Fibroblast of the conjunctiva (primary cell): ENCODE data around the gene STAG2.
"Not testable (repeated sequence)": the region's sequence is repeated elsewhere in the genome, so short reads cannot be mapped to it uniquely, and the experiment has no call there.

Experiments
- DNase-seq: peaks from one replicate; pipeline ENCODE4 v3.0.0-alpha.2; 2010; ENCODE audit warnings: low read depth

The STAG2 gene

DNA sequence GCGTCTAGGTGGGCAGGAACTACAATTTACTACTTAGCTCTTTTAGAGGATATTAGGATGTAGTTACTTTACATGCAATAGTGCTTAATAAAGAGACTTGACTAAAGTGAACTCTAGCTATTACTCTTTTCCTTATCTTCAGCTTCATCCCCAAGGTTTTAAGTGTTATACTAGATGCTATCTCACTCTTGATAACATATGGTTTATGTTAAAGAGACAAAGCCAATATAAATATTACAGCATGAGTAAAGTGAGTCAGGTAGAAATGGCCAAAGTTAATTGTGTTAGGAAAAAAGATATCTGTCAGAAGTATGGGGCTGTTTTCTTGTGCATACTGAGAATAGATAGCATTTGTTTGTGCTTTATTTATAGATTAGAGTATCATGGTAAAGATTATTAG lies 80.5 kb downstream of the STAG2 start:
- DNase-seq = no peak

DNA sequence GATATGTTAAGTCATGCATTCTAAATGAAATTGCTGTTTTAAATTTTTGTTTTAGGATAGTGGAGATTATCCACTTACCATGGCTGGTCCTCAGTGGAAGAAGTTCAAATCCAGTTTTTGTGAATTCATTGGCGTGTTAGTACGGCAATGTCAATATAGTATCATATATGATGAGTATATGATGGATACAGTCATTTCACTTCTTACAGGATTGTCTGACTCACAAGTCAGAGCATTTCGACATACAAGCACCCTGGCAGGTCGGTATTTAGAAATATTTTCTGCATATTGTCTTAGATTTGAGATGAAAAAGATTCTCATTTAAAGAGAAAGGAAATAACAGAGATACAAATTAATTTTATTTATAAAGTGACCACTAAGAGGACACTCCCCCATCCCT lies 83.6 kb downstream of the STAG2 start:
- DNase-seq = no peak

- DNase-seq = not testable (repeated sequence)
These were observed 122.9 kb downstream of the STAG2 start for GRCh38 chrX:124084417-124084816.

DNA sequence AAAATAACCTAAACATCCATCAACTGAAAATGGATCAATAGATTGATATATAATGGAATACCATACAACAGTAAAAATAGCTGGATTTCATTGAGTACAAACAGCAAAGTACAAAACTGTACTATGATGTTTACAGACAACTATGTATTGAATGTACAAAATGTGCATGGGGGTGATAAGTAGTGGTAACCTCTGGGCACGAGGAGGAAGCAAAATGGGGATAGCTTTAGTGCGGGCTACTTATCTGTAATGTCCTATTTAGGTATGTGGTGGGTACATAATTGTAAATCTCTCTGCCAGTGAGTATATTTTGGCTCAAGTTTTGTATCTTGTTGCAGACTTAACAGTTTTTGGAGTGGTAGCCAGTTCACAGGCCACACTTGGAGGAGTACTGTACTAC lies 123.6 kb downstream of the STAG2 start:
- DNase-seq = no peak

GRCh38 chrX:124086411-124086810 lies 124.9 kb downstream of the STAG2 start:
- no peak for DNase-seq

DNA sequence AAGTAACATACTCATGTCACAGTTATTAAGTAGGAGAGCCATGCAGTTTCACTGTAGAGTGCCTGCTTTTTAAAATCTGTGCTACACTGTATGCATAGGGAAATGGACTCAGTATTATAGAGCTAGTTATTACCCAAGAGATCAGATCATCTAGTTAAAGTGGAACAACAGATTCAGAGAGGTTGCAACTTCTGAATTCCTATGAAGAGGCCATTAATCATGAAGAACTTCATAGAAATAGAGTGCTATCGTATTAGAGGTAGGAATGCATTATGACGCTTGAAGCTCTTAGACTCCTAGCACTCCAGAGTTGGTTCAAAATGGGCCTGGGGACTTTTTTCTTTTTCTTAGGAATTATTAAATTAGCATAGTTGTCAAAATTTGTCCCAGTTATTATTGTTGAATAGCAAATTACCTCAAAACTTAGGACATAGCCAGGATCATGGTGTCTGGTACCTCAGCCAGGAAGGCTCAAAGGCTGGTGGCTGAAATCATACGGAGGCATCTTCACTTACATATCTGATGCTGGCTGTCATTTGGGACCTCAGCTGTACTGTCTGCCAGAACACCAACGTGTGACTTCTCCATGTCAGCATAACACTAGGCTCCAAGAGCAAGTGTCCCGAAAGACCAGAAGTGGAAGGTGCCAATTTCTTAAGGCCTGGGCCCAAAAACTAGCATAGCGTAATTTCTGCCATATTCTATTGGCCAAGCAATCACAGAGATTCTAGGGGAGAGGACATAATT lies 125.7 kb downstream of the STAG2 start:
- no peak for DNase-seq

GRCh38 chrX:124093222-124093621 lies 131.7 kb downstream of the STAG2 start:
- DNase-seq = no peak

DNA sequence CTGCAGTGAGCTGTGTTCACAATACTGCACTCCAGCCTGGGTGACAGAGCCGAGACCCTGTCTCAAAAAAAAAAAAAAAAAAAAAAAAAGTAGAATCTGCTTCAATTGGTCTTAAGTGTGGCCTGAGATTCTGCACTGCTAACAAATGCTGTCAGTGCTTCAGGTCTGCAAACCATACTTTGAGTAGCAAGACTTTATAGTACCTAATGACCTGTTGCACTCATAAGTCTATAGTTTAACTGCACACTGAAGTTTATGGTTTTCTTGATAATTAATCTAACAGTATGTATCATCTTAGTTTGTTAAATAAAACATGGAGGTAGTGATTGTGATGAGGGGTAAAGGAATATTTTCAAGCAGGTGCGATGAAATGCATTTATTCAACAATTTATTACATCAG lies 135.6 kb downstream of the STAG2 start:
- no peak for DNase-seq

GRCh38 chrX:124098089-124098488 lies 136.6 kb downstream of the STAG2 start:
- DNase-seq = peak; percentile 38

GRCh38 chrX:124103966-124104365 lies 142.5 kb downstream of the STAG2 start:
- no peak for DNase-seq

DNA sequence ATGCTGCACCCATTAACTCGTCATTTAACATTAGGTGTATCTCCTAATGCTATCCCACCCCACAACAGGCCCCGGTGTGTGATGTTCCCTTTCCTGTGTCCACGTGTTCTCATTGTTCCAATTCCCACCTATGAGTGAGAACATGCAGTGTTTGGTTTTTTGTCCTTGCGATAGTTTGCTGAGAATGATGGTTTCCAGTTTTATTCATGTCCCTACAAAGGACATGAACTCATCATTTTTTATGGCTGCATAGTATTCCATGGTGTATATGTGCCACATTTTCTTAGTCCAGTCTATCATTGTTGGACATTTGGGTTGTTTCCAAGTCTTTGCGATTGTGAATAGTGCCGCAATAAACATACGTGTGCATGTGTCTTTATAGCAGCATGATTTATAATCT lies 143.0 kb downstream of the STAG2 start:
- not testable (repeated sequence) for DNase-seq

- DNase-seq = no peak
These were observed 152.4 kb downstream of the STAG2 start for GRCh38 chrX:124113621-124114600.

DNA sequence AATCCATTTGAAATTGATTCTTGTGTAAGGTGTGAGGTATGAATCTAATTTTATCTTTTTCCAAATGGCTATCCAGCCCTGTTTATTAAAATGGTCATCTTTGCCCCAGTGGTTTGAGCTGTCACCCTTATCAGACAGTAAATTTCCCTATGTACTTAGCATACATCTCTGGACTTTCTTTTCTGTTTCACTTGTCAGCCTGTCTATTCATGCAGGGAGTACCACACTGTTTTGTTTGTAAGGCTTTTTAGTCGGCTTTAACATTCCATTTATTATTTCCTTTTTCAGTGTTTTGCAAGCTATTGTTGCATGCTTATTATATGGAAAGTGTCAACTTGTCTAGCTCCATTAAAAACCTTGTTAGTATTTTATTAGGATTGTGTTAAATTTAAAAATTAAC lies 155.8 kb downstream of the STAG2 start:
- DNase-seq = no peak

DNA sequence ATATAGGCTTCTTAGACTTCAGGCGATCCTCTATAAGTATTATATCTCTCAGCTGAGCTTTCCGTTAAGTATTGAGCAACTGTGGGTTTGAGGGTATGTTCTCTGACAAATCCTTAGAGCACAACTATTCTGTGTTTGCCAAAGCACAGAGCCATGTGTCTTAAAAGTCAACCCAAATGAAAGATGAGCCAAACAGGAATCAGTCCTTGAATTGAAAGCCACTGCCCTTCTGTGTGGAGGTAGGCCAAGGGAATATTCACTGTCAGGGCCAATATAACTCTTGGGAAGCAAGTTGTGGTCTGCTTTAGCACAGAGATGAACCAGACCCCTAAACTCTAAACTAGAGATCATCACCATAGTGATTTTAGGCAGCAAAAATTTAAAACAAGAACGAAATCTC lies 164.0 kb downstream of the STAG2 start:
- DNase-seq = no peak

DNA sequence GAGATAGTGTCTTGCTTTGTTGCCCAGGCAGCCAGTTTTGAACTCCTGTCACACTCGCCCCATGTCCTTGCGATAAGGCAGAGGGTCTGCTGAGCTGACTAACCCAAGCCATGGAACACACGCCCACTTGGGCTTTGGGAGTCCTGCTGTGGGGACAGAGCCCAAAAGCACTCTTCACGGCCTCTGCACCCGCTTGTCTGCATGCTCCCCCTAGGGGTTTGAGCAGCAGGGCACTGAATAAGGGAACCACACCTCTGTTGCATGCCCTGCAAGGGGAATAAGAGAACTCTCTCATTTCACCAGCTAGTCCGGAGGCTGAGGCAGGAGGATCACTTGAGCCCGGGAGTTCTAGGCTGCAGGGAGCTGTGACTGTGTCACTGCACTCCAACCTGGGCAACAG lies 166.0 kb downstream of the STAG2 start:
- DNase-seq = no peak

DNA sequence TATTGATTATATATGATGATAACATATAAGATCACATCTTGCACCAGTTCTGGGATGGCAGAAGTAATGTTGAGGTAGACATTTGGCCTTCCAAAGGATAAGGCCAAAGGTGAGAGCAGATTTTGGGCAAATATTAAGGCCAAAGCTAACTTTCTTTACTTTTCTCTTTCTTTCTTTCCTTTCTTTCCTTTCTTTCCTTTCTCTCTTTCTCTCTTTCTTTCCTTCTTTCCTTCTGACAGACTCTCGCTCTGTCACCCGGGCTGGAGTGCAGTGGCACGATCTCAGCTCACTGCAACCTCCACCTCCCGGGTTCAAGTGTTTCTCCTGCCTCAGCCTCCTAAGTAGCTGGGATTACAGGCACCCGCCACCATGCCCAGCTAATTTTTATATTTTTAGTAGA lies 170.9 kb downstream of the STAG2 start:
- DNase-seq = not testable (repeated sequence)

DNA sequence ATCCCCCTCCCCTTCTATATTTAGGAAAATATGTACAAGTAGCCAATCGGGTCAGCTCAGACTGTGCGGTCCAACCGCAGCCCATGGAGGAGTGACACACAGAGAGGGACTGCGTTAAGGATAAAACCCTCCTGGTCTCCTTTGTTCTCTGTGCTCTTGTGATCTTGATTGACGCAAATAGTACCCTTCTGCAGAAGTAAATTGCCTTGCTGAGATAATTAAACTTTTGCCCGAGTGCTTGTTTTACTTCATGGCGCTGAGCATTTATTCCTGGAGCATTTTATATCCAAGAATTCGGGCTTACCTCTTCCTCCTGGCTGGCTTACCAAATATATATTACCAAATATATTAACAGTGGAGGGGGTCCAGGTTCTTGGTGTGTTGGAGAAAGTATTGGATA lies 184.2 kb downstream of the STAG2 start:
- no peak for DNase-seq

- no peak for DNase-seq
These were observed 189.7 kb downstream of the STAG2 start for GRCh38 chrX:124151195-124151594.
